Type B pancreatic cell (in vitro differentiated cells): ENCODE results near the gene TRUB2. TPM values are rescaled to one million over a fixed set of nuclear protein-coding genes. Genes with fewer than 3 reads are reported as not detected.

Source experiments
- DNase-seq: peaks from one replicate; pipeline ENCODE4 v3.0.0; 2021; ENCODE audit warnings: mixed read lengths; ENCODE audit not compliant: unreplicated experiment; ENCODE audit errors: extremely low spot score
- H3K27ac Mint-ChIP-seq: 2 replicates; pipeline ENCODE4 v1.8.0; 2021; ENCODE audit warnings: mild to moderate bottlenecking, mixed read lengths
- H3K27me3 Mint-ChIP-seq: 2 replicates; pipeline ENCODE4 v1.8.0; 2021; ENCODE audit warnings: mixed read lengths
- H3K36me3 Mint-ChIP-seq: 2 replicates; pipeline ENCODE4 v1.8.0; 2021; ENCODE audit warnings: mixed read lengths
- H3K4me1 Mint-ChIP-seq: one replicate; pipeline ENCODE4 v1.8.0; 2021; ENCODE audit warnings: mixed read lengths; ENCODE audit not compliant: unreplicated experiment
- H3K4me3 Mint-ChIP-seq: 2 replicates; pipeline ENCODE4 v1.8.0; 2021; ENCODE audit warnings: mild to moderate bottlenecking, mixed read lengths
- H3K9me3 Mint-ChIP-seq: 2 replicates; pipeline ENCODE4 v1.8.0; 2021; ENCODE audit warnings: mixed read lengths
- CTCF ChIP-seq: fragments of 200-600 bp; sonication (generic); conservative IDR thresholded peaks from 2 replicates; pipeline ENCODE4 v1.5.0; 2021; ENCODE audit warnings: antibody characterized with exemption, mild to moderate bottlenecking
- long read RNA-seq: library from polyadenylated mRNA; unstranded; transcript quantifications from one replicate; pipeline ENCODE4 v2.0.0, GENCODE V29; 2020
- total RNA-seq: library from RNA; stranded (reverse); gene quantifications from 2 replicates; pipeline ENCODE4 v1.2.1, GENCODE V29; 2021; ENCODE audit warnings: low replicate concordance

TRUB2 gene
- total RNA-seq: 32.9 and 40.4 TPM in 2 replicates
- long read RNA-seq, full-length matches to known transcripts: 183 of 196 reads
- long read RNA-seq, partial matches to known transcripts: 4 of 196 reads
- long read RNA-seq, other reads (novel, unspliced or antisense): 9 of 196 reads

GRCh38 chr9:128322404-128323211, at the start of gene TRUB2, which contains the start of gene COQ4:
Gene TRUB2, minus strand, starts transcription at chr9:128322447. Its CDS starts 39 bp downstream, at chr9:128322408.
Gene COQ4, plus strand, starts transcription at chr9:128322839. Its CDS starts 20 bp downstream, at chr9:128322859.
- TF ChIP-seq CTCF: no peak

GRCh38 chr9:128371630-128372117, 49.4 kb upstream of the TRUB2 start:
- peaks cover 34% of the 10 kb centered on the region for H3K4me1 Mint-ChIP-seq
- H3K36me3 Mint-ChIP-seq: no peaks in the 10 kb centered on the region
- H3K27me3 Mint-ChIP-seq: no peaks in the 10 kb centered on the region
- no peak for TF ChIP-seq CTCF
- peak overlapping the region; percentile 98 for H3K27ac Mint-ChIP-seq
- no peaks in the 10 kb centered on the region for H3K9me3 Mint-ChIP-seq
- H3K4me3 Mint-ChIP-seq: peak overlapping the region; percentile 99
- no peak for DNase-seq

More at GRCh38 chr9:128322404-128323211, at the start of gene TRUB2, which contains the start of gene COQ4:
- H3K9me3 Mint-ChIP-seq: no peaks in the 10 kb centered on the region
- H3K4me1 Mint-ChIP-seq: peaks cover 4% of the 10 kb centered on the region
- DNase-seq: peak; percentile 92
- peaks cover 2% of the 10 kb centered on the region for H3K27me3 Mint-ChIP-seq
- peak within 1 kb of the TSS; percentile 98 for H3K27ac Mint-ChIP-seq
- peak within 1 kb of the TSS; percentile 97 for H3K4me3 Mint-ChIP-seq
- H3K36me3 Mint-ChIP-seq: peaks cover 4% of the 10 kb centered on the region

- Mint-ChIP-seq H3K9me3 (no peaks in the 10 kb centered on the region), H3K27me3 (no peaks in the 10 kb centered on the region), H3K4me3 (peak within 1 kb of the TSS; percentile 99), H3K4me1 (peaks cover 35% of the 10 kb centered on the region), H3K36me3 (no peaks in the 10 kb centered on the region), H3K27ac (peak within 1 kb of the TSS; percentile 98)
- no peak for TF ChIP-seq CTCF
- peak; percentile 95 for DNase-seq
Measured at GRCh38 chr9:128370752-128371629, 48.7 kb upstream of the TRUB2 start, which contains the start of gene URM1. Gene URM1, plus strand, starts transcription at chr9:128371374. Its CDS starts 7 bp downstream, at chr9:128371381.

- Mint-ChIP-seq H3K4me3 (peak overlapping the region; percentile 99), H3K27ac (peak overlapping the region; percentile 98), H3K4me1 (peaks cover 38% of the 10 kb centered on the region), H3K36me3 (no peaks in the 10 kb centered on the region), H3K9me3 (no peaks in the 10 kb centered on the region), H3K27me3 (no peaks in the 10 kb centered on the region)
- no peak for DNase-seq
- no peak for TF ChIP-seq CTCF
Measured at GRCh38 chr9:128370367-128370751, 48.1 kb upstream of the TRUB2 start.

GRCh38 chr9:128369024-128369706, 46.9 kb upstream of the TRUB2 start:
- H3K9me3 Mint-ChIP-seq: no peaks in the 10 kb centered on the region
- H3K4me1 Mint-ChIP-seq: peaks cover 41% of the 10 kb centered on the region
- no peaks in the 10 kb centered on the region for H3K36me3 Mint-ChIP-seq
- peak overlapping the region; percentile 63 for H3K27ac Mint-ChIP-seq
- no peaks in the 10 kb centered on the region for H3K27me3 Mint-ChIP-seq
- no peak overlapping the region for H3K4me3 Mint-ChIP-seq
- DNase-seq: no peak
- TF ChIP-seq CTCF: no peak
